Measurements from ENCODE around the gene CBL. TPM values are rescaled to one million over a fixed set of nuclear protein-coding genes. Genes with fewer than 3 reads are reported as not detected.

CBL gene
- total and polyA plus RNA-seq, 10 of the 15 experiments (the other 5 are each of a cell fraction or from before 2014, with no cell fraction given): 3.9 to 27.1 (median 9.5) TPM

- 82% methylated on average over 2 of the region's 2 CpGs for WGBS (ENCODE audit: insufficient coverage, insufficient replicate concordance, low lambda C conversion rate, missing lambda C conversion rate)
- CTCF ChIA-PET: interaction anchor here (0.6 to 1.6 kb wide), 7 partner anchors 10 to 1036 kb away, joined by 3 to 5 read pairs (median 3); no protein-coding TSS in a partner anchor
- H3K4me2 ChIP-seq (ENCODE audit: control insufficient read depth, insufficient read depth): no peak overlapping the region
- peaks cover 59% of the 10 kb centered on the region for H3K79me2 ChIP-seq (ENCODE audit: control insufficient read depth, insufficient read depth, low read length)
- TF ChIP-seq SKIL (IDR thresholded peaks at IDR 0.05; ENCODE audit: low read depth, poor library complexity, severe bottlenecking) (no peak), CHD1 (IDR thresholded peaks at IDR 0.05; ENCODE audit: low read depth, low read length) (no peak), USF2 (IDR thresholded peaks at IDR 0.05; ENCODE audit: borderline replicate concordance, low read depth, low read length) (no peak), RCOR1 (conservative IDR thresholded peaks at IDR 0.05; ENCODE audit: low read depth, low read length) (no peak), GATAD2B (conservative IDR thresholded peaks at IDR 0.05; ENCODE audit: low read depth) (no peak), JUND (IDR thresholded peaks at IDR 0.05; ENCODE audit: low read depth, low read length) (no peak), CREM (IDR thresholded peaks at IDR 0.05; ENCODE audit: low read depth) (no peak), YBX1 (IDR thresholded peaks at IDR 0.05) (no peak), SUZ12 (IDR thresholded peaks at IDR 0.05; ENCODE audit: unreplicated experiment) (no peak), E4F1 (IDR thresholded peaks at IDR 0.05; ENCODE audit: borderline replicate concordance, partially characterized antibody) (no peak), RFX5 (IDR thresholded peaks at IDR 0.05; ENCODE audit: low read depth, low read length) (no peak), NKRF (conservative IDR thresholded peaks at IDR 0.05) (no peak)
- H3K27ac ChIP-seq (ENCODE audit: control insufficient read depth, insufficient read depth): no peak overlapping the region
- no peaks in the 10 kb centered on the region for H3K27me3 ChIP-seq (replicated peaks in 1 of 2; ENCODE audit: control insufficient read depth in 2 of 2, insufficient read depth in 2 of 2, low read length in 1 of 2)
- H3K36me3 ChIP-seq (ENCODE audit: control insufficient read depth in 2 of 2, insufficient read depth in 2 of 2, low read length in 1 of 2): no peaks in the 10 kb centered on the region
- RAD21 ChIA-PET (ENCODE audit: unreplicated experiment): no interaction called here
- intact Hi-C loops (cut with micrococcal nuclease; ENCODE audit: unreplicated experiment) (no loop called here), in situ Hi-C loops (cut with MboI) (no loop called here)
- peaks cover 3% of the 10 kb centered on the region for H3K4me1 ChIP-seq (ENCODE audit: control insufficient read depth, insufficient read depth, low read length)
- DNase-seq (ENCODE audit: low read depth, low spot score) (no peak), FAIRE-seq (no peak), ATAC-seq (no peak)
- H4K20me1 ChIP-seq (ENCODE audit: control insufficient read depth, insufficient read depth): no peaks in the 10 kb centered on the region
- H3K4me3 ChIP-seq: no peak overlapping the region
- SMC1A ChIA-PET (ENCODE audit: uncharacterized antibody, unreplicated experiment): interaction anchor here (1.2 to 1.6 kb wide), 5 partner anchors 9 to 41 kb away, joined by 4 to 6 read pairs (median 4); no protein-coding TSS in a partner anchor
- H3K9ac ChIP-seq (ENCODE audit: control insufficient read depth, insufficient read depth, low read length): no peak overlapping the region
- TSS peak; percentile 25 for BruUV-seq (replicated peaks)
- H2AFZ ChIP-seq (ENCODE audit: control insufficient read depth, low read depth, low read length): no peak overlapping the region
- no peaks in the 10 kb centered on the region for H3K9me3 ChIP-seq (replicated peaks; ENCODE audit: control insufficient read depth, insufficient read depth, low read length)
- POLR2A ChIA-PET: interaction anchor here (1.1 kb wide), 1 partner anchor 11 kb away, joined by 3 read pairs; no protein-coding TSS in a partner anchor
Measured at GRCh38 chr11:119222308-119222707, 16.2 kb downstream of the CBL start.

Data from GM12878 (cell line).